H9 (cell line): Measurements from ENCODE around the gene CFAP77. TPM values are rescaled to one million over a fixed set of nuclear protein-coding genes. Genes with fewer than 3 reads are reported as not detected.

Experiments used
- DNase-seq: peaks from one replicate; pipeline ENCODE4 v3.0.0-alpha.2; 2017
- H2AFZ ChIP-seq: one replicate; pipeline ENCODE4 v1.6.1; 2013; ENCODE audit warnings: mild to moderate bottlenecking, low read length, control low read depth, moderate library complexity
- H2AK5ac ChIP-seq: 2 replicates; pipeline ENCODE4 v1.6.1; 2013; ENCODE audit warnings: low read length, control low read depth, mixed read lengths; ENCODE audit not compliant: insufficient read length
- H2BK120ac ChIP-seq: one replicate; pipeline ENCODE4 v1.6.1; 2013; ENCODE audit warnings: low read depth, mild to moderate bottlenecking, low read length, control low read depth, inconsistent platforms; ENCODE audit not compliant: poor library complexity, severe bottlenecking
- H2BK12ac ChIP-seq: 2 replicates; pipeline ENCODE4 v1.6.1; 2013; ENCODE audit warnings: low read length, control low read depth, mixed read lengths, low read depth; ENCODE audit not compliant: insufficient read length
- H2BK15ac ChIP-seq: 2 replicates; pipeline ENCODE4 v1.6.1; 2013; ENCODE audit warnings: low read depth, low read length, control low read depth
- H2BK20ac ChIP-seq: one replicate; pipeline ENCODE4 v1.6.1; 2013; ENCODE audit warnings: low read depth, mild to moderate bottlenecking, low read length, control low read depth, inconsistent platforms; ENCODE audit not compliant: poor library complexity, severe bottlenecking
- H2BK5ac ChIP-seq: 2 replicates; pipeline ENCODE4 v1.6.1; 2013; ENCODE audit warnings: low read length, control low read depth, mixed read lengths; ENCODE audit not compliant: insufficient read length
- H3K14ac ChIP-seq: 2 replicates; pipeline ENCODE4 v1.6.1; 2013; ENCODE audit warnings: low read length, control low read depth; ENCODE audit not compliant: insufficient read depth
- H3K18ac ChIP-seq: 2 replicates; pipeline ENCODE4 v1.6.1; 2013; ENCODE audit warnings: low read depth, mild to moderate bottlenecking, mixed read lengths, low read length, control low read depth; ENCODE audit not compliant: insufficient read length
- H3K23ac ChIP-seq: 2 replicates; pipeline ENCODE4 v1.6.1; 2013; ENCODE audit warnings: low read length, control low read depth, mixed read lengths, low read depth; ENCODE audit not compliant: insufficient read length
- H3K23me2 ChIP-seq: 2 replicates; pipeline ENCODE4 v1.6.1; 2013; ENCODE audit warnings: low read depth, mild to moderate bottlenecking, mixed read lengths, low read length, control low read depth; ENCODE audit not compliant: insufficient read length, poor library complexity, severe bottlenecking
- H3K27ac ChIP-seq: 2 replicates; pipeline ENCODE4 v1.5.1; 2013; ENCODE audit warnings: low read length, control low read depth, mixed read lengths, low read depth; ENCODE audit not compliant: insufficient read length
- H3K27me3 ChIP-seq: 2 replicates; pipeline ENCODE4 v1.6.1; 2013; ENCODE audit warnings: low read length, control low read depth, inconsistent platforms; ENCODE audit not compliant: insufficient read depth
- H3K4ac ChIP-seq: 2 replicates; pipeline ENCODE4 v1.6.1; 2013; ENCODE audit warnings: low read depth, mild to moderate bottlenecking, control low read depth, inconsistent platforms, low read length, moderate library complexity
- H3K4me1 ChIP-seq: 2 replicates; pipeline ENCODE4 v1.6.1; 2013; ENCODE audit warnings: low read length, control low read depth, inconsistent platforms; ENCODE audit not compliant: insufficient read depth
- H3K4me2 ChIP-seq: 2 replicates; pipeline ENCODE4 v1.6.1; 2013; ENCODE audit warnings: low read length, control low read depth, mixed read lengths; ENCODE audit not compliant: insufficient read length, insufficient read depth
- H3K56ac ChIP-seq: 2 replicates; pipeline ENCODE4 v1.6.1; 2013; ENCODE audit warnings: low read depth, mild to moderate bottlenecking, mixed read lengths, low read length, control low read depth; ENCODE audit not compliant: insufficient read length
- H3K79me1 ChIP-seq: 2 replicates; pipeline ENCODE4 v1.6.1; 2013; ENCODE audit warnings: low read depth, mild to moderate bottlenecking, moderate library complexity, low read length, control low read depth, inconsistent platforms; ENCODE audit not compliant: insufficient read depth, poor library complexity, severe bottlenecking
- H3K79me2 ChIP-seq: 2 replicates; pipeline ENCODE4 v1.6.1; 2013; ENCODE audit warnings: low read length, control low read depth, inconsistent platforms; ENCODE audit not compliant: insufficient read depth
- H3K9ac ChIP-seq: 2 replicates; pipeline ENCODE4 v1.6.1; 2013; ENCODE audit warnings: low read length, control low read depth, mixed read lengths; ENCODE audit not compliant: insufficient read length; ENCODE audit errors: extremely low read depth
- H3K9me3 ChIP-seq: one replicate; pipeline ENCODE4 v1.6.1; 2013; ENCODE audit warnings: low read depth, low read length, inconsistent platforms; ENCODE audit not compliant: control insufficient read depth
- H3T11ph ChIP-seq: one replicate; pipeline ENCODE4 v1.6.1; 2013; ENCODE audit warnings: mild to moderate bottlenecking, low read length, control low read depth, inconsistent platforms
- H4K20me1 ChIP-seq: one replicate; pipeline ENCODE4 v1.6.1; 2013; ENCODE audit not compliant: control insufficient read depth, insufficient read length, insufficient read depth
- H4K5ac ChIP-seq: 2 replicates; pipeline ENCODE4 v1.6.1; 2013; ENCODE audit warnings: low read depth, mild to moderate bottlenecking, mixed read lengths, low read length, control low read depth; ENCODE audit not compliant: insufficient read length
- H4K8ac ChIP-seq: replicated peaks from 2 replicates; pipeline ENCODE4 v1.6.1; 2013; ENCODE audit warnings: low read length, control low read depth, mixed read lengths, low read depth; ENCODE audit not compliant: insufficient read length
- H4K91ac ChIP-seq: 2 replicates; pipeline ENCODE4 v1.6.1; 2013; ENCODE audit warnings: low read depth, mild to moderate bottlenecking, moderate library complexity, mixed read lengths, low read length, control low read depth; ENCODE audit not compliant: insufficient read length
- H3K27ac Mint-ChIP-seq, 3 experiments: 2 replicates in 2 of 3; 3 replicates in 1 of 3; pipeline ENCODE4 v1.8.0; 2020 to 2021; ENCODE audit warnings: mixed read lengths in 3 of 3, mild to moderate bottlenecking in 1 of 3, moderate library complexity in 1 of 3
- H3K27me3 Mint-ChIP-seq: 2 replicates; pipeline ENCODE4 v1.8.0; 2021; ENCODE audit warnings: low read depth, mild to moderate bottlenecking, moderate library complexity, mixed read lengths
- H3K36me3 Mint-ChIP-seq, 3 experiments: 2 replicates in 2 of 3; 3 replicates in 1 of 3; pipeline ENCODE4 v1.8.0; 2020 to 2021; ENCODE audit warnings: low read depth in 3 of 3, mixed read lengths in 3 of 3; ENCODE audit not compliant: insufficient read depth in 1 of 3
- H3K4me1 Mint-ChIP-seq, 2 experiments: 2 replicates each; pipeline ENCODE4 v1.8.0; 2020; ENCODE audit warnings: mixed read lengths in 2 of 2
- H3K4me3 Mint-ChIP-seq, 2 experiments: 2 replicates in 1 of 2; 3 replicates in 1 of 2; pipeline ENCODE4 v1.8.0; 2020 to 2021; ENCODE audit warnings: mild to moderate bottlenecking in 2 of 2, mixed read lengths in 2 of 2, moderate library complexity in 1 of 2
- H3K9me3 Mint-ChIP-seq, 2 experiments: 2 replicates in 1 of 2; 3 replicates in 1 of 2; pipeline ENCODE4 v1.8.0; 2020; ENCODE audit warnings: mild to moderate bottlenecking in 2 of 2, mixed read lengths in 2 of 2, moderate library complexity in 1 of 2
- CTCF ChIP-seq: fragments of 200-600 bp; sonication (generic); conservative IDR thresholded peaks from 3 replicates; pipeline ENCODE4 v1.8.0; 2021; ENCODE audit warnings: antibody characterized with exemption, mild to moderate bottlenecking
- WGBS: extraction: QIAGEN DNeasy Blood & Tissue Kit; methylation state at CpG from one replicate; pipeline ENCODE4 v1.1.7; 2013; ENCODE audit warnings: missing lambda C conversion rate, low lambda C conversion rate, mixed read lengths; ENCODE audit not compliant: insufficient read length; ENCODE audit errors: extremely low coverage; 5-methylcytosine and 5-hydroxymethylcytosine counted together
- total RNA-seq: library from RNA; stranded (reverse); gene quantifications from 2 replicates; pipeline ENCODE4 v1.2.1, GENCODE V29; 2021

The CFAP77 gene
- total RNA-seq, 1 experiment from 2014 or later = 0.72 TPM

GRCh38 chr9:132559711-132560110 is 149.7 kb downstream of the CFAP77 start:
- H4K91ac ChIP-seq = no peak overlapping the region
- H3K4me1 ChIP-seq = no peaks in the 10 kb centered on the region; the same call in 1 of the 2 replicates
- no peaks in the 10 kb centered on the region for H3K23me2 ChIP-seq
- no peak overlapping the region for H3K18ac ChIP-seq
- H2BK120ac ChIP-seq = no peak overlapping the region
- H3K14ac ChIP-seq = no peak overlapping the region
- H3K9me3 Mint-ChIP-seq = peaks cover 9 to 10% of the 10 kb centered on the region in 2 experiments
- no peak overlapping the region for H2BK5ac ChIP-seq
- no peaks in the 10 kb centered on the region for H4K20me1 ChIP-seq
- H3K9ac ChIP-seq = no peak overlapping the region
- peaks cover 13 to 40% of the 10 kb centered on the region in 2 experiments for H3K4me1 Mint-ChIP-seq
- no peak overlapping the region for H3K4me3 Mint-ChIP-seq
- no peaks in the 10 kb centered on the region for H3K79me2 ChIP-seq
- no peak overlapping the region for H2BK20ac ChIP-seq
- no peak overlapping the region for H2AK5ac ChIP-seq
- no peak overlapping the region for H3K4ac ChIP-seq
- no peak overlapping the region for H2AFZ ChIP-seq
- H3K79me1 ChIP-seq = no peaks in the 10 kb centered on the region
- TF ChIP-seq CTCF = no peak
- H3K9me3 ChIP-seq = no peaks in the 10 kb centered on the region
- H3K27ac Mint-ChIP-seq = no peak overlapping the region
- no peak overlapping the region for H3K23ac ChIP-seq
- H3K27me3 ChIP-seq = no peaks in the 10 kb centered on the region
- H3K27ac ChIP-seq = no peak overlapping the region
- DNase-seq = no peak
- no peak overlapping the region for H4K8ac ChIP-seq
- peaks cover 19% of the 10 kb centered on the region for H3K27me3 Mint-ChIP-seq
- no peak overlapping the region for H3T11ph ChIP-seq
- no CpG with 5 or more reads among the region's 2 CpGs for WGBS
- H3K36me3 Mint-ChIP-seq = peaks cover 0 to 8% (median 5%) of the 10 kb centered on the region in 3 experiments; a peak in 6 of 7 replicates
- H3K4me2 ChIP-seq = no peak overlapping the region
- no peak overlapping the region for H3K56ac ChIP-seq
- H4K5ac ChIP-seq = no peak overlapping the region
- H2BK15ac ChIP-seq = no peak overlapping the region
- no peak overlapping the region for H2BK12ac ChIP-seq
